ENCODE results near the gene MARVELD3.

Gene MARVELD3

GRCh38 chr16:71623597-71623996, 2.4 kb upstream of the MARVELD3 start:
- no peak for DNase-seq (ENCODE audit: low read depth)

GRCh38 chr16:71625113-71625850, 702 bp upstream of the MARVELD3 start:
- DNase-seq (ENCODE audit: low read depth), result no peak

GRCh38 chr16:71626858-71627213, 852 bp downstream of the MARVELD3 start:
- no peak for DNase-seq (ENCODE audit: low read depth)

GRCh38 chr16:71627731-71628181, 1.8 kb downstream of the MARVELD3 start:
- no peak for DNase-seq (ENCODE audit: low read depth)

- no peak for DNase-seq (ENCODE audit: low read depth)
These were observed 2.8 kb downstream of the MARVELD3 start for GRCh38 chr16:71628810-71629209.

- DNase-seq (ENCODE audit: low read depth), result no peak
These were observed 3.5 kb downstream of the MARVELD3 start for GRCh38 chr16:71629278-71630016.

- no peak for DNase-seq (ENCODE audit: low read depth)
These were observed 4.8 kb downstream of the MARVELD3 start for GRCh38 chr16:71630808-71631207.

GRCh38 chr16:71631776-71632175, 5.8 kb downstream of the MARVELD3 start:
- no peak for DNase-seq (ENCODE audit: low read depth)

GRCh38 chr16:71635632-71636031, 9.6 kb downstream of the MARVELD3 start:
- no peak for DNase-seq (ENCODE audit: low read depth)

GRCh38 chr16:71637398-71637797, 11.4 kb downstream of the MARVELD3 start:
- DNase-seq (ENCODE audit: low read depth), result no peak

GRCh38 chr16:71645450-71645849, 19.5 kb downstream of the MARVELD3 start:
- DNase-seq (ENCODE audit: low read depth), result no peak

GRCh38 chr16:71647391-71647790, 21.4 kb downstream of the MARVELD3 start:
- DNase-seq (ENCODE audit: low read depth), result no peak

- DNase-seq (ENCODE audit: low read depth), result no peak
These were observed 22.2 kb downstream of the MARVELD3 start for GRCh38 chr16:71648162-71648561.

- DNase-seq (ENCODE audit: low read depth), result no peak
These were observed 22.9 kb downstream of the MARVELD3 start for GRCh38 chr16:71648921-71649320.

GRCh38 chr16:71649704-71650103, 23.7 kb downstream of the MARVELD3 start:
- no peak for DNase-seq (ENCODE audit: low read depth)

GRCh38 chr16:71658771-71659170, 32.8 kb downstream of the MARVELD3 start:
- no peak for DNase-seq (ENCODE audit: low read depth)

GRCh38 chr16:71659471-71659870, 33.5 kb downstream of the MARVELD3 start:
- no peak for DNase-seq (ENCODE audit: low read depth)

GRCh38 chr16:71666264-71666663, 40.3 kb downstream of the MARVELD3 start:
- DNase-seq (ENCODE audit: low read depth), result no peak

- no peak for DNase-seq (ENCODE audit: low read depth)
These were observed 41.1 kb downstream of the MARVELD3 start for GRCh38 chr16:71666928-71667707.

- no peak for DNase-seq (ENCODE audit: low read depth)
These were observed 44.0 kb downstream of the MARVELD3 start for GRCh38 chr16:71669926-71670536.

- DNase-seq (ENCODE audit: low read depth), result no peak
These were observed 44.6 kb downstream of the MARVELD3 start for GRCh38 chr16:71670537-71670936.

- DNase-seq (ENCODE audit: low read depth), result no peak
These were observed 45.2 kb downstream of the MARVELD3 start for GRCh38 chr16:71671165-71671564.
